OCI-LY1 (cell line): Measurements from ENCODE around the gene AGMO.

Source experiments
- H2AFZ ChIP-seq: fragments of 200-600 bp; sonication (generic), shearing (Covaris generic); 2 replicates; pipeline ENCODE4 v1.6.0; 2014; ENCODE audit warnings: antibody characterized with exemption, mild to moderate bottlenecking, low read length
- H3F3A ChIP-seq: fragments of 200-600 bp; sonication (generic), shearing (Covaris generic); 2 replicates; pipeline ENCODE4 v1.6.0; 2014; ENCODE audit warnings: mild to moderate bottlenecking, antibody characterized with exemption, low read length, moderate library complexity; ENCODE audit not compliant: insufficient read depth
- H3K27ac ChIP-seq: fragments of 200-600 bp; sonication (generic); 2 replicates; pipeline ENCODE4 v1.5.1; 2014; ENCODE audit warnings: low read length, mixed run types, mild to moderate bottlenecking, low read depth; ENCODE audit not compliant: poor library complexity, severe bottlenecking
- H3K27me3 ChIP-seq: fragments of 200-600 bp; sonication (generic); 2 replicates; pipeline ENCODE4 v1.6.0; 2014; ENCODE audit warnings: antibody characterized with exemption, mild to moderate bottlenecking, low read length, moderate library complexity; ENCODE audit not compliant: insufficient read depth
- H3K36me3 ChIP-seq: fragments of 200-600 bp; sonication (generic); 2 replicates; pipeline ENCODE4 v1.6.1; 2014; ENCODE audit warnings: mild to moderate bottlenecking, antibody characterized with exemption, low read length, moderate library complexity, mixed read lengths; ENCODE audit not compliant: insufficient read depth
- H3K4me1 ChIP-seq: fragments of 200-600 bp; sonication (generic); 2 replicates; pipeline ENCODE4 v1.5.1; 2014; ENCODE audit warnings: mild to moderate bottlenecking, low read length, moderate library complexity; ENCODE audit not compliant: insufficient read depth, severe bottlenecking
- H3K4me2 ChIP-seq: fragments of 200-600 bp; sonication (generic), shearing (Covaris generic); 2 replicates; pipeline ENCODE4 v1.6.1; 2014; ENCODE audit warnings: low read length
- H3K4me3 ChIP-seq: fragments of 200-600 bp; sonication (generic); 2 replicates; pipeline ENCODE4 v1.5.1; 2014; ENCODE audit warnings: low read length, low read depth, mild to moderate bottlenecking, mixed read lengths; ENCODE audit not compliant: poor library complexity, severe bottlenecking
- H3K79me2 ChIP-seq: fragments of 200-600 bp; shearing (Covaris generic); 2 replicates; pipeline ENCODE4 v1.6.1; 2016; ENCODE audit warnings: mixed run types, low read length, mixed read lengths; ENCODE audit not compliant: insufficient read depth
- H3K9ac ChIP-seq: fragments of 200-600 bp; sonication (generic), shearing (Covaris generic); 2 replicates; pipeline ENCODE4 v1.6.1; 2014; ENCODE audit warnings: mild to moderate bottlenecking, low read length, mixed read lengths
- H3K9me2 ChIP-seq: fragments of 200-600 bp; sonication (generic), shearing (Covaris generic); 2 replicates; pipeline ENCODE4 v1.6.1; 2014; ENCODE audit warnings: low read depth, mild to moderate bottlenecking, low read length, mixed read lengths
- H3K9me3 ChIP-seq: fragments of 200-600 bp; shearing (Covaris generic); 2 replicates; pipeline ENCODE4 v1.6.1; 2014; ENCODE audit warnings: low read length, mixed read lengths
- H4K20me1 ChIP-seq: fragments of 200-600 bp; sonication (generic), shearing (Covaris generic); 2 replicates; pipeline ENCODE4 v1.6.0; 2016; ENCODE audit warnings: mild to moderate bottlenecking, low read length; ENCODE audit not compliant: insufficient read depth
- CTCF ChIP-seq: fragments of 200-600 bp; sonication (generic), shearing (Covaris generic); IDR thresholded peaks from 2 replicates; pipeline ENCODE4 v1.5.1; 2017; ENCODE audit warnings: mild to moderate bottlenecking, antibody characterized with exemption, low read length, moderate library complexity, mixed read lengths
- EZH2 ChIP-seq: fragments of 200-600 bp; sonication (generic), shearing (Covaris generic); IDR thresholded peaks from 2 replicates; pipeline ENCODE4 v1.8.0; 2017; ENCODE audit warnings: borderline replicate concordance, mixed run types, mild to moderate bottlenecking, antibody characterized with exemption, low read length, moderate library complexity, mixed read lengths

The AGMO gene

GRCh38 chr7:15334536-15335263, 227.1 kb downstream of the AGMO start:
- no peaks in the 10 kb centered on the region for H3F3A ChIP-seq
- H3K9ac ChIP-seq = no peak overlapping the region
- TF ChIP-seq CTCF = no peak
- TF ChIP-seq EZH2 = no peak

DNA sequence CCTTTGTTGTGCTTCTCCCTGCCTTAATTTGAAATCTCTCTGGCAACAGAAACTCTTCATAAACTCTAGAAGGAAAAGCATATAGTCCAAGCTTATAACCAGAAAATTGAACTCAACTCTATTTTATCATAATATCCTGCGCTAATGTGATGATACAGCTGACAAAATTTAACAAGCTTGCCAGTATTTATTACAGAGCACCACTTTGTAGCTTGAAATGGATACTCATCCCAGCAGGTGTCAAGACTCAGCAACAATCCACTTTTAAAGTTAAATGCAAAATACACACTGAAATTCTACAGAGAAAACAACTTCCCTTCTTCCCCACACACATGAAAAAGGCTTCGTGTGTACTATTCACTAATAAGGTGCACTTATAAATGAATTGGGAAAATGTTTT, 228.9 kb downstream of the AGMO start:
- no peaks in the 10 kb centered on the region for H3K9me2 ChIP-seq
- H3K27ac ChIP-seq = no peak overlapping the region
- TF ChIP-seq EZH2 = no peak
- TF ChIP-seq CTCF = no peak
- H3F3A ChIP-seq = no peaks in the 10 kb centered on the region
- no peak overlapping the region for H3K4me3 ChIP-seq
- no peaks in the 10 kb centered on the region for H3K4me1 ChIP-seq
- H4K20me1 ChIP-seq = no peaks in the 10 kb centered on the region
- no peak overlapping the region for H3K9ac ChIP-seq
- no peak overlapping the region for H3K4me2 ChIP-seq
- no peaks in the 10 kb centered on the region for H3K79me2 ChIP-seq
- H2AFZ ChIP-seq = no peak overlapping the region
- no peaks in the 10 kb centered on the region for H3K27me3 ChIP-seq
- no peaks in the 10 kb centered on the region for H3K9me3 ChIP-seq
- no peaks in the 10 kb centered on the region for H3K36me3 ChIP-seq

More at GRCh38 chr7:15334536-15335263, 227.1 kb downstream of the AGMO start:
- Histone ChIP-seq H4K20me1 (no peaks in the 10 kb centered on the region), H3K27me3 (no peaks in the 10 kb centered on the region), H3K9me2 (no peaks in the 10 kb centered on the region), H3K4me3 (no peak overlapping the region), H3K9me3 (peaks cover 9% of the 10 kb centered on the region; the same call in 1 of the 2 replicates), H3K4me1 (no peaks in the 10 kb centered on the region), H3K4me2 (no peak overlapping the region), H3K79me2 (no peaks in the 10 kb centered on the region), H3K27ac (no peak overlapping the region), H3K36me3 (no peaks in the 10 kb centered on the region), H2AFZ (no peak overlapping the region)

- H3K79me2 ChIP-seq = no peaks in the 10 kb centered on the region
- no peak overlapping the region for H3K4me3 ChIP-seq
- H3K36me3 ChIP-seq = no peaks in the 10 kb centered on the region
- no peaks in the 10 kb centered on the region for H3K27me3 ChIP-seq
- no peaks in the 10 kb centered on the region for H3K9me3 ChIP-seq
- no peaks in the 10 kb centered on the region for H3K9me2 ChIP-seq
- H2AFZ ChIP-seq = no peak overlapping the region
- H3K4me2 ChIP-seq = no peak overlapping the region
- H3K4me1 ChIP-seq = no peaks in the 10 kb centered on the region
- H3F3A ChIP-seq = no peaks in the 10 kb centered on the region
- H4K20me1 ChIP-seq = no peaks in the 10 kb centered on the region
- TF ChIP-seq EZH2 = no peak
- TF ChIP-seq CTCF = no peak
- H3K9ac ChIP-seq = no peak overlapping the region
- no peak overlapping the region for H3K27ac ChIP-seq
Measured at GRCh38 chr7:15330943-15331342, 230.9 kb downstream of the AGMO start.
